GDM1 (cell line): ENCODE data around the gene LLCFC1.

Experiments
- DNase-seq: peaks from one replicate; lab custom pipeline; 2025; lab: John Stamatoyannopoulos, UW

LLCFC1 gene

GRCh38 chr7:142910481-142910880 is 28.8 kb upstream of the LLCFC1 start:
- no peak for DNase-seq

GRCh38 chr7:142913051-142913450 is 26.2 kb upstream of the LLCFC1 start:
- DNase-seq: no peak

- no peak for DNase-seq
These were observed 25.7 kb upstream of the LLCFC1 start for GRCh38 chr7:142913566-142913965.

GRCh38 chr7:142914121-142914520 is 25.2 kb upstream of the LLCFC1 start:
- no peak for DNase-seq

- DNase-seq: no peak
These were observed 24.0 kb upstream of the LLCFC1 start for GRCh38 chr7:142915315-142915714.

- DNase-seq: no peak
These were observed 22.8 kb upstream of the LLCFC1 start for GRCh38 chr7:142916508-142916907.

- DNase-seq: no peak
These were observed 21.8 kb upstream of the LLCFC1 start for GRCh38 chr7:142917447-142917846.

- no peak for DNase-seq
These were observed 20.4 kb upstream of the LLCFC1 start for GRCh38 chr7:142918901-142919300.

GRCh38 chr7:142919656-142920055 is 19.6 kb upstream of the LLCFC1 start:
- no peak for DNase-seq

- no peak for DNase-seq
These were observed 15.9 kb upstream of the LLCFC1 start for GRCh38 chr7:142923391-142923790.

- no peak for DNase-seq
These were observed 13.9 kb upstream of the LLCFC1 start for GRCh38 chr7:142925413-142925812.

- no peak for DNase-seq
These were observed 12.1 kb upstream of the LLCFC1 start for GRCh38 chr7:142927085-142927745.

GRCh38 chr7:142927949-142928348 is 11.3 kb upstream of the LLCFC1 start:
- no peak for DNase-seq

- no peak for DNase-seq
These were observed 9.1 kb upstream of the LLCFC1 start for GRCh38 chr7:142930126-142930730.

GRCh38 chr7:142932386-142933091 is 6.7 kb upstream of the LLCFC1 start:
- DNase-seq: no peak

GRCh38 chr7:142933092-142933475 is 6.2 kb upstream of the LLCFC1 start:
- DNase-seq: no peak

- no peak for DNase-seq
These were observed 5.7 kb upstream of the LLCFC1 start, which contains the start of gene TRPV5 for GRCh38 chr7:142933624-142934023. TRPV5 (minus strand) TSS chr7:142933746; CDS start chr7:142933459, 287 bp downstream.

GRCh38 chr7:142934056-142934455 is 5.2 kb upstream of the LLCFC1 start:
- no peak for DNase-seq

- DNase-seq: no peak
These were observed 3.2 kb upstream of the LLCFC1 start for GRCh38 chr7:142935941-142936565.

GRCh38 chr7:142938611-142939010 is 673 bp upstream of the LLCFC1 start:
- DNase-seq: no peak

GRCh38 chr7:142940966-142941535 is 1.8 kb downstream of the LLCFC1 start:
- DNase-seq: no peak

GRCh38 chr7:142941541-142941940 is 2.3 kb downstream of the LLCFC1 start:
- no peak for DNase-seq
